ENCODE data around the gene PPP1R14C.

- TF ChIP-seq TAF1 (IDR thresholded peaks at IDR 0.05; ENCODE audit: low read depth) (no peak), CTCF (IDR thresholded peaks at IDR 0.05; ENCODE audit: poor library complexity, severe bottlenecking) (no peak), SMC3 (conservative IDR thresholded peaks at IDR 0.05; ENCODE audit: poor library complexity) (no peak), POLR2AphosphoS5 (IDR thresholded peaks at IDR 0.05) (no peak)
Measured at GRCh38 chr6:150133686-150134085, 9.2 kb upstream of the PPP1R14C start.

Data from neural cell (in vitro differentiated cells).